Activated naive CD4-positive, alpha-beta T cell treated with Interleukin-2 at 50 U/mL for 16 hours (primary cell): ENCODE data around the gene TMEM186.
"Not testable (repeated sequence)": the region's sequence is repeated elsewhere in the genome, so short reads cannot be mapped to it uniquely, and the experiment has no call there.

Experiments
- DNase-seq: peaks from one replicate; pipeline ENCODE4 v3.0.0-alpha.2; 2020

TMEM186 gene

DNA sequence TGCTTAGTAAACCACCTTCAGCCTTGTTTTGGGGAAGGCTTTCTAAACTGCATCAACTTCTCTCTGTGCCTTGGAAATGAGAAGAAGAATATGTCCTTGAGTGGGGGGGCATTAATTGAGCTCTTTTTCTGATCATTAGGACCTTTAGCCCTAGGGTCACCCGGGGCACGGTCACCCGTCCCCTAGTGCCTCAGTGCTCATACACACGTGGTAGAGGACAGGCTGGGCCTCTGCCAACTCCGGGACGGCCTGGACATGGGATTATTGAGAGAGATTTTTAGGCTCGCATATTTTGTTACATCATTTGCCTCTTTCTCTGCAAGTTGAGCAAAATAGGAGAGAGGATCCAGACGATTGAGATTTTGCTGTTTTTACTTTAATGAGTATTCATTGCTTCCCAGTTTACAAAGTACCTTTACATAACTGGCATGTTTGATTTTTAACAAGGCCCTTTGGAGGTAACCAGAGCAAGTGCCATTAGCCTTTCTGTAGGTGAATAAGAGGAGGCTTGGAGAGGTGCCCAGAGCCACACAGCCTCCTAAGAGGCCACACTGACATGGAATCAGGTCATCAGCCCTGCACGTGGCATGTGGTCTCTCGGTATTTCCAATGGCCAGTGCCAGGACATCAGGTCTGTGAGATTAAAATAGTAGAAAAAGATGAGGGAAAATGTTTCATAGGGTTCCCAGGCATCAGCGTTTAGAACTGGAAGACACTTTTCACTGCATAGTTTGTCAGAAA is 11.3 kb upstream of the TMEM186 start:
- no peak for DNase-seq

DNA sequence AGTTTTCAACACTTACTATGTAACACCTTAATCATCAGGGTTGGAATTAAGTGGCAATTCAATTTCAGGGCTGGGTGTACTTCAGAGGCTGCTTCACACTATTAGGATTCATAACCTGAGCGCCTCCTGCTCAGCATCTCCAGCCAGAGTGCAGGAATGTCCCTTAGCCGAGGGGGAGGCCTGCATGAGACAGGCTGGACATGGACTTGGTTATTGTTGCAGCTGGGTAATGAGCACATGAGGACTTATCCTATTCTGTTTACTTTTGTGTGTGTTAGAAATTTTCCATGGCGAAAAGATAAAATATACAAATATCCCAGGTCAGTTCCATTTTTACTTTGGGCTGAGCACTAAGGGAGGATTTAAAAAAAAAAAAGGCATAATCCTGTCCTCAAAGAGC is 10.6 kb upstream of the TMEM186 start:
- no peak for DNase-seq

DNA sequence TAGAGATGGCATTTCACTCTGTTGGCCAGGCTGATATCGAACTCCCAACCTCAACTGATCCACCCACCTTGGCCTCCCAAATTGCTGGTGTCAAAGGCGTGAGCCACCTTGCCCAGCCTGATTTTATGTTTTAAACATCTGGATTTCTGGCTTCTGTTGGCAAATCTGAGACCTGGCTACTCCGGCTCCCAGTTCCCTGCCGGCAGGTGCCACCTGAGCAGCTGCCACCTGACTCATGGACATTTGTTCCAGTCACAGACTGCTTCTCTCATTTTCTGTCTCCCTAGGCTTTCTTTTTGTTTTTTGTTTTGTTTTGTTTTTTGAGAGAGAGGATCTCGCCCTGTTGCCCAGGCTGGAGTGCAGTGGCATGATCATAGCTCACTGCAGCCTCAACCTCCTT is 9.8 kb upstream of the TMEM186 start:
- no peak for DNase-seq

DNA sequence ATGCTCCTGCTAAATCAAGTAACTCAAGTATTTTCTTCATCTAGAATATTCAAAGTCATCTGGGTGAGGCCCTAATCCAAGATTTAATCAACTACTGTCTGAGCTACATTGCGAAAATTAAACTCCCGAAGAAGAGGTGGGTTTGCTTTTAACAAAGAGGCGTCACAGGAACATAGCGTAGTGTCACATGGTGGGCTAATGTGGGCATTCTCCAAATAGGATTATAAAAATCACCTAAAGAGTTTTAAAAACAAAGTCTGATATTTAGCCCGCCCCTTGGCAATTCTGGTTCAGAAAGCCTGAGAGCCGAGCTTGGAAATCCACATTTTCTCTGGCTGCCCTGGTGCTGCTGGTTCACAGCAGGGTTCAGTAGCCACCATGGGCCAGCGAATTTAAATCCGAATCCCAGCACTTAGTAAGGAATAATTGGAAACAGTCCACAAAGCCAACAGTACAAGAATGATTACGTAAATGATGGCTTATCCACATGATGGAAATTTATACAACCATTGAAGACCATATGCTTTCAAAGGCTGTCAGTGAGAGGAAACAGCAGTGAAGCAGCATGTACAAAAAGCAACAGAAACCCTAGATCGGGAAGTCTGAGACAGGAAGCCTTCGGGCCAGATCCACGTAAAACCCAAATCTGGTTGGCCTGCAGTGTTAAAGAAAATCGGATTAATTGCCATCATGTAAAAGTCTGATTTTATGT is 9.0 kb upstream of the TMEM186 start:
- DNase-seq: no peak

DNA sequence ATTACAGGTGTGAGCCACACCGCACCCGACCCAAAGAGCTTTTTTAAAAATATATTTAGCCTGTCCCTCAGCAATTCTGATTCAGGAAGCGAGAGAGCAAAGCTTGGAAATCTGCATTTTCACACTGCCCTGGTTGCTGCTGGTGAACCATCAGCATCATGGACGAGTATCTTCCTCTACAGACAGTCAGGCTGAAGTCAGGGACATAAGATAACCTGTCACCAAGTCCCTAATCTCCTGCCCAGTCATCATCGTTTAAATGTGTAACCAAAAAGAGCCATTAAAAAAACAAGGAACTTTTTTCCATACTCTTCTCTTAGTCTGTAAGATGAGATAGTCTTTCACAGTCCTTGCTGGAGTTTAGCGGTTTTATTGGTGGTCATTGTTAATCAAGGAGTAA is 6.9 kb upstream of the TMEM186 start:
- DNase-seq: no peak

DNA sequence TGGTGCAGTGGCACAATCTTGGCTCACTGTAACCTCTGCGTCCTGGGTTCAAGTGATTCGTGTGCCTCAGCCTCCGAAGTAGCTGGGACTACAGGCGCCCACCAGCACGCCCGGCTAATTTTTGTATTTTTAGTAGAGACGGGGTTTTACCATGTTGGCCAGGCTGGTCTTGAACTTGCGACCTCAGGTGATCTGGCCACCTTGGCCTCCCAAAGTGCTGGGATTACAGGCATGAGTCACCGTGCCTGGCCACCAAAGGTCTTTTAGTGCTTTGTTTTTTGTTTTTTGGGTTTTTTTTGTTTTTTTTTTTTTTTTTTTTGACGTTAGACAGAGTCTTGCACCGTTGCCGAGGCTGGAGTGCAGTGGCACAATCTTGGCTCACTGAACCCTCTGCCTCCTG is 6.3 kb upstream of the TMEM186 start:
- not testable (repeated sequence) for DNase-seq

DNA sequence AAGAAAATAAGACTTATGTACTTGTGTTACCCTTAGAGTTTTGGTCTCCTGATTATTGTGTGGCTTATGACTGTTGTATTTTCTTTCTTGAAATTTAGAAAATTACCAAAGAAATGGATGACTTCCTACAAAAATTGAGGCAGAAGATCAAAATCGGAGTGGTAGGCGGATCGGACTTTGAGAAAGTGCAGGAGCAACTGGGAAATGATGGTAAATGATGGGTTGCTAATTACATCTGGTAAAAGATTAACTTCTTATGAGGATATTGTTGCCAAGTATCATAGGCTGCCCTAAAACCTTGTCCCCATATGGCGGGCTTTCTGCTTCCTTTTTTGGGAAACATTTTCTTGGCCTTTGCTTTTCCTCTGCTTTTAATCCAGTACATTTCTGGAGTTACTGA is 4.3 kb upstream of the TMEM186 start:
- no peak for DNase-seq

DNA sequence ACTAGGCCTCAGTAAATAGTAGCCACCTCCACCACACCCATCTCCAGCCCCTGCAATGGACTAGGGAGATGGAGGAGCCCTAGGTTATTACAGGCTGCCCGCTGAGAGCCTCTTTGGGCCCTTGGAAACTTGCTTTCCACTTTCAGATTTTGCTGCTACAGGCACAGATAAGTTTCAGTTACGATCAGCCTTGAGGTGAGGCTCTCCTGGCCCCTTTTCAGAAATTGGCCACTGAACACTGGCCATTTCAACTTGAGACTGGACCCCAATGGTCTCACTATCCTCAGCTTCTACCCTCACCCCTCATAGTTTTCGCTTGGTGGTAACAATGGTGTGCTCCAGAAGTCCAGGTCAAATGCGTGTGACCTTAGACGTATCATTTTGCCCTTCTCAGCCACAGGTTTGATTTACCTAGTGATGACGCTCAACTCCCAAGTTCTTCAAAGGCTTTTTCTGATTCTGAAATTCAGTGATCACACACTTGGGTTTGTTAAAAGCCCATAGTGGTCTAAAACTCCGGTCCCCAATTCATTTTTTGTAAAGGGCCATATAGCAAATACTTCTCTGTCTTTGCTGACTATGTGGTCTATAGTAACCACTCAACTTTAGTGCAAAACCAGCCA is 1.2 kb upstream of the TMEM186 start:
- no peak for DNase-seq

DNA sequence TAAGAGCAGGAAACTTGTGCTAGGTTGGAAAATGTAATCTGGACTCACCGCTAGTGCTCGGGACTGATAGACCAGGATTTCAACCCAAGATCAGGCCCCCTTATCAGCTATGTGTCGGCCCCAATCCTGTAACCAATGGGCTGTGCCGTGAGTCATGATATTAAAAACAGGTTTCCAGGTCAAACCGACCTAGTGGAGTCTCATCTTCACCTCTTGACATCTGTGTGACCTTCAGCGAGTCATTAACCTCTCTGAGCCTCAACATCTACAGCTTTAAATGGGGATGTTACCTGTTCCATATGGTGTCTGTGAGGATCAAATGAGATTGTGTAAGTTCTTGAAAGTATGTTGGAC is 712 bp upstream of the TMEM186 start:
- DNase-seq: peak; percentile 37

DNA sequence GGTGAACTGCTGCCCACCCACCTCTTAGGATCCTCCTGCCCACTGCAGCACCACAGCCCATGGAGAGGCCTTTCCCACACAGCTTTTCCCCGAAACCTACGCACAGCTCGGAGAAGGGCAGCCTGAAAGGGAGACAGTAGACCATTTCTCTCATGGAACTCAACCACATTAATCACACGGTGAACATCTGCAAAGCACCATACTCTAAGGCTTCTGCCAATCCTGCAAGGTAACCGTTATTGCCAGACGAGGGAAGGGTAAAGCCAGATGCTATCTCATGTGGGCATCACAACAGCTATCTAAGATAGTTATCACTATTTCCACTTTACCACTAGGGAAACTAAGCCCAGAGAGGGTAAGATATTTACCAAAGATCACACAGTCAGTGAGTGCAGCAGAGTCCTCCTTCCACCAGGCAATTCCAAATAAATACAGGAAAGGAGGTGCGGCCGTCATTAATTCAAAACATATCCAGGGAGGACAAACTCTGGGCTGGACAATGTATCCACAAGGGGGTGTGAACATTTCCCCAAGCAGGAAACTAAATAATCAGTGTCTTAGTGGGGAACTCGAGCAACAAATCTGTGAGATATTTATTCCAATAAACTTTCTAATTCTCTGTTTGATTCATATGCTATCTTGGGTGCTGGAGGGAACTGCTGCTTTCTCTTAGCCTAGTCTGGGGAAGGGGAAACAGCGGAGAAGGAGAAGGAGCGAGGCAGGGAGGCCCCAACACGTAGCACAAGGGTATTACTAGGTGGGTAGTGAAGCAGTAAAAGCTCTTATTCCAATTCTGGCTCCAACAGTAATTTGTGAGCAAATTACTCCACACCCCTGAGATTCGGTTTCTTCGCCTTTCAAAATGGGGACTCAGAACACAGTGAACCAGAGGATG is 723 bp downstream of the TMEM186 start:
- DNase-seq: no peak

DNA sequence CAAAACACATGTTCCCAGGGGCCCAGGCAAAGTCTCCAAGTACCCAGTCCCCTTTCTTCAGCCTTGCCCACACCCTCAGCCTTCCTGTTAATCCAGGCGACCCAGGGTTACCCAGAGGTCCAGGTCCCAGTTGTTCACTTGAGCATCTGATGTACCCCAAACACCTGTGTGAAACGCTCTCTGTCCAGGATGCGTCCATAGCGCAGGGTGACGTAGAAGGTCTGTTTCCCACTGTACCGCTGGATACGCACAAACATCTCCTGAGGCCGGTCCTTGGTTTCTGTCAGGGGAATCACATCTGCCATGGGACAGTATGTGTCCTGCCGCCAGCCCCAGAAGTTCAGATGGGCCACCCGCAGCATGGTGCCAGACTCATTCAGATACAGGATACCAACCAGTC is 1.6 kb downstream of the TMEM186 start:
- no peak for DNase-seq

DNA sequence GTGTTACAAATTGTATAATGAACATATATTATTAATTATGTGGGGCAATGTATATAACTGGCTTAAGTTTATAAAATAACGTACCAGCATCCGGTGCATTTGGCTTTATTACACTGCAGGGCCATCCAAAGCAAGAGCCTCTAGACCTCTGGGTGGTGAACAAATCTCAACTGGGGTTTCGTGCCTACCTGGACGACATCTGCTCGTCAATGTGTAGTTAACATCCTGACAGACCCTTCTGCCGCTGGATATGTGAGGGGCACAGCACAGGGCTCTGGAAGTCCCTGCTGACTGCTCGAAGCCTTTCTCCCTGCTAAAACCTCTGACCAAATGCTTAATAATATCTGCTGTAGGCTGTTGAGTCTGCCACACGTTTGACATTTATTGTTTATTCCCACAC is 2.3 kb downstream of the TMEM186 start:
- DNase-seq: no peak

DNA sequence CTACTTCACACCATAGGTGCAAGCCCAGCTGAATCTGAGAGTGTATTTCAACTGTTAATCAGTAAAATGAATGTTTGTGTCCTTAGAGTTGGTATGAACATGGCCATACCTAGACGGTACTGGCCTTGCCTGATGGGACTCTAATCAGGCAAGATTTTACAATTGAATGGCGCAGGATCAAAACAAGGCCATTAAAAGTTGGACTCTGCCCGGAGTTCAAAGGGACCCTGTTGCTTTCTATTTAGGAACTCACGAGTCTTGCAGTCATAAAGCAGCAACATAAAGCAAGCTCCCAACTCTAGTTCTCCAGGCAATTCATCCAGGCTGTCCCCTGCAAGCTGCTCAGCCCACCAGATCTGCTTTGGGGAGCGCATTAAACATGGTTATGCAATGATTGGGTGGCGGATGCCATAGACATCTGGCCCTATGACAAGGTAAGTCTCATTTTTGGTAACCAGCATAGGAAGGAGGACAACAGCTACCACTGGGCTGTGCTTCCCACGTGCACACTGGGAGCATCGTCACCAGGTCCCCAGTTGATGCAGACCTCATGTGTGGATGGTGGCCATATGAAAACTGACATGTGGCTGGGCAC is 8.8 kb downstream of the TMEM186 start:
- DNase-seq: no peak

DNA sequence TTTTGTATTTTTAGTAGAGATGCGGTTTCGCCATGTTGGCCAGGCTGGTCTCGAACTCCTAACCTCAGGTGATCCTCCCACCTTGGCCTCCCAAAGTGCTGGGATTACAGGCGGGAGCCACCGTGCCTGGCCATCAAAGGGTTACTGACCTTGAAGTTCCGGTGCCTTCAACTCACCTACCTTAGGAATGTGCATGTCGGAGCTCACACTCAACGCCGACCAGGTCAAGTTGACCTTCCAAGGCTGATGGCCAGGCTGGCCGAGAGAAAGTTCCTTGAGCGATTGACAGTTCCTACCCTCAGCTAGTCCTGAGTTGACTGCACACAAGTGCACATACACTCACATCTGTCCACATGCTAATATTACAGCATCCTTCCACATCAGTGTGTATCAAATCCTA is 11.1 kb downstream of the TMEM186 start:
- not testable (repeated sequence) for DNase-seq

DNA sequence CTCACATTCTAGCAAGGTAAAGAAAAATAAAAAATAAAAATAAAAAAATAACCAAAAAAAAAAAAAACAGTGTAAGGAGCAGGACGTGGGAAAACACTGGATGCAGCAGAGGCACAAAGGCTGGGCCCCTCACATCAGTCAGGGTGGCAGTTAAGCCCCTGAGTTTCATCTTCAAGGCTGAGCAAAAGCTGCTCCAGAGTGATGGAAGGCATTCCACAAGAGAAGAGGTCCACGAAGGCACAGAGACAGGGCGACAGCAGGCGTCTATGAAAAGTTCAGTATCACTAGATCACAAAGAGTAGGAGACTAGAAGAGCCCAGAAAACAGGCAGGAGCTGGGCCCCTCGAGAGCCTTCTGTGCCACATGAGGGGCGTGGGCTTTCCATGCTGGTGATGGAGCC is 12.0 kb downstream of the TMEM186 start:
- no peak for DNase-seq

DNA sequence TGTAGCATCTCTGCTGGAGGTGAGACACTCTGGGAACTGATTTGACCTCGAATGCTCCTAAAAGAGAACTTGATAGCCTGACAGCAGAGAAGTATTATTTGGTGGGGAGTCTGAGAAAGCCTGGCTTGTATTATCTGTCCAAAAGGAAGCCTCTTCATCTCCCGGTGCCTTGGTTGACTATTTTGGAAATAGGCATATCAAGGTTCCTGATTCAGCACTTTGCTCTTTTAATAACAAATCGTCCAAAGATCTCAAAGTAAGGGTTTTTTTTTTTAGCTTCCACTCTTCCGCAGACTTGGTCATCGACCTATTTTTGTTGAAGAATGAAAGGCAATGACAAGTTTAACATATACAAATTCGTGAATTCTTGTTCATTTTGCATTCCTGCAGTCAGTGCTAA is 14.8 kb downstream of the TMEM186 start:
- no peak for DNase-seq

DNA sequence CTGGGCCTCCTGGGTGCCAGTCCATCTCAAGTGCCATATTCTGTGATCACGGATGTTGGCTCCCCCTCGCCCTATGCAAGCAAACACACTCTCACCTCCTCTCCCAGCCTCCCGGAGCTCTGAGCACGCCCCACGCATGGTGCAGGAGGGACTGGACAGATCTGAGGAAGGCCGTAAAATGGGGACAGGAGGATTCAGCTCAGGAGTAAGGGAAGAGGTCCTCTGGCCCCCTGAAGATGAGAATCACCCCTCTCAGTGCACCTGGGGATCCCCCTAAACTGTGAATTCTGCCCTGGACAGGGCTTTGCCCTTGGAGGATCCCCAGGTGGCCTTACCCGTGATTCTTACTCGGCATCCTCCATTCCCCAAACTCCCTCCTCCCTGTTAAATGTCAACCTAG is 15.6 kb downstream of the TMEM186 start:
- no peak for DNase-seq

DNA sequence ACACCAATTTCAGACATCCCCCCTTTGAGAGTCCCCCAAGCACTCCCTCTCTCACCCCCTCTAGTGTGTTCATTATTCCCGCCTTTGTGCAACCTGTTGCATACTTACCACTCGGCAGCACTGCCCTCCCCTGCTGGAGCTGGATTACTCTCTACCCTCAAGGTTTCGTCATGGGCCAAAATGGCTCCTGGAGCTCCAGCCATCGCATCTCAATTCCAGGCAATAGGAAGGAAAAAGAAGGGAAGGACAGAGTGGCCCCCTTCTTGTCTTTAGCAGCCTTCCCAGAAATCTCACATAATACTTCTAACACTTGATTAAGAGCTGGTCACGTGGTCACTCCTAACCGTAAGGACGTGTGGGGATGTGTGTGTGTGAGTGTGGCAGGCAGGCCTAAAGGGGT is 20.2 kb downstream of the TMEM186 start:
- no peak for DNase-seq

DNA sequence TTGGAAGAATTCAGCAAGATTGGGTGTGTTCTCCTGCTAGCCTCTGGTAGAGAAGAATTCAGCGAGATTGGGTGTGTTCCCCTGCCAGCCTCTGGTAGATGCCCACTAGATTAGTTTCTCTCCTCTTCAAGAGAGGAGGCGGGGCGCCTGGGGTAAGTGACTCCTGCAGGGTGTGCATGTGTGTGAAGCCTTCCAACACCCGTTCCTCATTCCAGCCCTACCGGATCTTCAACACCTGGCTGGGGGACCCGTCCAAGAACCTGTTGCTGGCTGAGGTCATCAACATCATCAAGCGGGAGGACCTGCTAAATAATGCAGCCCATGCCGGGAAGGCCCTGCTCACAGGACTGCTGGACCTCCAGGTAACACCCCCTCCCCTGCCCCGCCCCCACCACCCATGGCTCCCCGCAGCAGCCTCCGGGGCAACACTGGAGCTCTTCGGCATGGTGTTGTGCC is 21.3 kb downstream of the TMEM186 start:
- no peak for DNase-seq

DNA sequence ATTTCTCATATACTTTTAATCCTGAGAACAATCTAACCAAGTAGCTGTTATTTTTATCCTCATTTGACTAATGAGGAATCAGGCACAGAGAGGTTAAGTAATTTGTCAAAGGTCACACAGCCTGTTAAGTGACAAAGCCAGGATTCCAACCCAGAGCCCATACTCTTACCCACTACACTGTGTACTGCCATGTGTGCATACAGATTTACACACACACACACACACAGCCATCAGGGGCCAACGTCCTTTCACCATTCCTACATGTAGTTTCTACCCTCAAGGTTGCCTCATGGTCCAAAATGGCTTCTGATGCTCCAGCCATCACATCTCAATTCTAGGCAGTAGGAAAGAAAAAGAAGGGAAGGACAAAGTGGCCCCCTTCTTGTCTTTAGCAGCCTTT is 22.1 kb downstream of the TMEM186 start:
- DNase-seq: no peak

DNA sequence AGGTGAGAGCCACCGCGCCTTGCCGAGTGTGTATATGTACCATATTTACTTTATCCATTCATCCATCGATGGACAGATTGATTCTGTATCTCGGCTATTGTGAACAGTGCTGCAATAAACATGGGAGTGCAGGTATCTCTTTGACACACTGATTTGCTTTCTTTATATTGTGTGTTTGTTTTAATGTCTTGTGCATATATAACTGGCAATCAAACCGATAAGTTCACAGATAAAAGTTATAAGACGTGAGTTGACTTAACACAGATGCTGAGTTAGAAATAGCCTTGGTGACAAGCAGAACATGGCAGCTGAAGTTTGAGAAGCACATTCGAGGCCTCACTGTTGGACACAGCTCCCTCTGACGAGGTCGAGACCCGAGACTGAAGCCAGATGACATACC is 23.2 kb downstream of the TMEM186 start:
- no peak for DNase-seq

DNA sequence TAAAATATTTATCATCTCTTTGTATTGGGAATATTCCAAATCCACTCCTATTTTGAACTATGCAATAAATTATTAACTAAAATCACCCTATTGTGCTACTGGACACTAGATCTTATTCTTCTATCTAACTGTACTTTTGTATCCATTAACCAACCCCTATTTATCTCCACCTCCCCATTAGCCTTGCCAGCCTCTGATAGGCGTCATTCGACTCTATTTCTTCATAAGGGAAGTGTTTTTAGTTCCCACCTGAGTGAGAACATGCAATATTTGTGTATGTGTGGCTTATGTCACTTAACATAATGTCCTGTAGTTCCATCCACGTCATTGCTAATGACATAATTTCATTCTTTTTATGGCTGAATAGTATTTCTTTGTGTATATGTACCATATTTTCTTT is 23.9 kb downstream of the TMEM186 start:
- no peak for DNase-seq

DNA sequence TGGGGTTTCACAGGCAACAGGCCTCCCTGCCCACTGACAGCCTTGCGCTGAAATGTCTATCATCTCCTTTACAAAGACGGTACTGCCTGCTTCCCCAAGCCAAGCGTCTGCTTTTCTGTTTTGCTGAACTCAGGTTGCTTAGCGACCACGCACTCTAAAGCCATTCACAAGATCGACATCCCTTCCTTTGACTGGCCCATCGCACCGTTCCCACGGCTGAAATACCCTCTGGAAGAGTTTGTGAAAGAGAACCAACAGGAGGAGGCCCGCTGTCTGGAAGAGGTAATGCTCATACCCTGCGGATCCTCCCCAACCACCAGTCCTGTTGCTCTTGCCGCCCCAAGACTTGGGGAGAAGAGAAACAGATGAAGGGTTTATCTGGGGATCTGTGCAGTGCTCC is 28.7 kb downstream of the TMEM186 start:
- DNase-seq: no peak
